Neuron (in vitro differentiated cells): ENCODE measurements around the gene TTC28.
"Not testable (repeated sequence)": the region's sequence is repeated elsewhere in the genome, so short reads cannot be mapped to it uniquely, and the experiment has no call there.

Experiments used
- H2AFZ ChIP-seq: one replicate; pipeline ENCODE4 v1.6.1; 2013; ENCODE audit warnings: low read depth, mild to moderate bottlenecking, inconsistent platforms, low read length, moderate library complexity
- H3K27me3 ChIP-seq: one replicate; pipeline ENCODE4 v1.6.1; 2013; ENCODE audit warnings: low read length; ENCODE audit not compliant: insufficient read depth
- H3K36me3 ChIP-seq: one replicate; pipeline ENCODE4 v1.6.1; 2013; ENCODE audit warnings: low read length; ENCODE audit not compliant: insufficient read depth
- H3K4me1 ChIP-seq: one replicate; pipeline ENCODE4 v1.6.1; 2013; ENCODE audit warnings: low read length; ENCODE audit not compliant: insufficient read depth
- H3K4me3 ChIP-seq: 2 replicates; pipeline ENCODE4 v1.5.1; 2013; ENCODE audit warnings: mild to moderate bottlenecking, low read length, moderate library complexity
- H3K9me3 ChIP-seq: one replicate; pipeline ENCODE4 v1.6.1; 2013; ENCODE audit warnings: low read length

TTC28 gene

DNA sequence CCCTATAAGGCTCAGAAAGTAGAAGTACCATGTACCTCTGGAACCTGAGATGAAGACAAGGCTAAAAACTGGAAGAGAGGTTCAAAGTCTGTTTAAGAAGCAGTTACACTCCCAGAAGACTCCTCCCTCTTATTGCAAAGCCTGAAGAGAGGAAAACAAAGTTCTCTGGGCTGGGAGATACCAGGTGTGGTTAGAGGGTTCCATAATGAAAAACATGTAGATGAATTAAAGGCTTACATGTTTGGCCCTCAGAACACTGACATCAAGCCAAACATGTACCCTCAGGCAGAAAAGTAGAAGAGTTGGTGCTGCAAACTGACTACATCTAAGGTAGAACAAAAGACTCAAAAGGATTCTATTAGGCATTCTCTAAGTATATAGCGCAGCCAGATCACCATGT is 205.3 kb downstream of the TTC28 start:
- Histone ChIP-seq H3K9me3 (peaks cover 2% of the 10 kb centered on the region), H3K36me3 (no peaks in the 10 kb centered on the region), H2AFZ (no peak overlapping the region), H3K4me1 (no peaks in the 10 kb centered on the region), H3K4me3 (no peak overlapping the region), H3K27me3 (no peaks in the 10 kb centered on the region)

DNA sequence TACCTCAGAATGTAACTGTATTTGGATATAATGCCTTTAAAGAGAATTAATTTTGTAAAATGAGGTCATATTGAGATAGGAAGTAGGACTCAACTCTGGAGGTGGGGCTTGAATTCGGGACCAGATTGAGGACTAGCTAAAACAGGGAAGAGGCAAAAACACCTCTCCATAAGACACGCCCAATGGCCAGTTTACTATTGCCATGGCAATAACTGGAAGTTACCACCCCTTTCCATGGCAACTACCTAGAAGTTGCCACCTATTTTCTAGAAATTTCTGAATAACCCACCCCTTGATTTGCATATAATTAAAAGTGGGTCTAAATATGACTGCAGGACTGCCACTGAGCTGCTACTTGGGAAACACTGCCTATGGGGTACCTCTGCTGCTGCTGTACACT is 206.4 kb downstream of the TTC28 start:
- H2AFZ ChIP-seq = no peak overlapping the region
- H3K4me3 ChIP-seq = no peak overlapping the region
- peaks cover 2% of the 10 kb centered on the region for H3K9me3 ChIP-seq
- no peaks in the 10 kb centered on the region for H3K36me3 ChIP-seq
- no peaks in the 10 kb centered on the region for H3K27me3 ChIP-seq
- no peaks in the 10 kb centered on the region for H3K4me1 ChIP-seq

DNA sequence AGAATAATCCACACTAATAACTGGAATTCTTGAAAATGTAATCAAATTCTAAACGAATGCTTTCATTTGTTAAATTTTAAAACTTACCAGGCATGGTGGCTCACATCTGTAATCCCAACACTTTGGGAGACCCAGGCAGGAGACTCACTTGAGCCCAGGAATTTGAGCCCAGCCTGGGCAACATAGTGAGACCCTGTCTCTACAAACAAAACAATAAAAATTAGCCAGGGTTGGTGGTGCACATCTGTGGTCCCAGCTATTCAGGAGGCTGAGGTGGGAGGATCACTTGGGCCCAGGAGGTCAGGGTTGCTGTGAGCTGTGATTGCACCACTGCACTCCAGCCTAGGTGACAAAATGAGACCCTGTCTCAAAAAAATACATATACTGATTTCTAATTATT is 212.6 kb downstream of the TTC28 start:
- not testable (repeated sequence) for H3K4me3 ChIP-seq, H3K36me3 ChIP-seq, H3K4me1 ChIP-seq, H3K9me3 ChIP-seq, H3K27me3 ChIP-seq, H2AFZ ChIP-seq

DNA sequence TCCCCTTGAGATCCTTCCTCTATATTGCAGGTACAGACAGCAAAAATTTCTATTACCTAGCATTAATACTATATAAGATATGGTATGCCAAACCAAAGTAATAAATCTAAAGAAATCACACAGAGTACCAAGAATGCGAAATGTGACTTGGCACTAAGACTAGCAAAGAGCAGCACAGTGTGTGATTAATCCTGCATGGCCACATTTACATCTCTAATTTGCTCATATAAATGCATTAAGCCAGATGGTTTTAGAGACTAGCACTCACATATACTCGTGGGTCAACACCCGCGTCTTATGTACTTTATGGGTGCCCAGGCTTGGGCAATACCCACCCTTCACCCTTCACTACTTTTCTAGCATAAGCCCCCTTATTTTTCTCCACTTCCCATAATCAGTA is 213.2 kb downstream of the TTC28 start:
- Histone ChIP-seq H3K9me3 (no peaks in the 10 kb centered on the region), H2AFZ (no peak overlapping the region), H3K4me1 (no peaks in the 10 kb centered on the region), H3K4me3 (no peak overlapping the region), H3K36me3 (no peaks in the 10 kb centered on the region), H3K27me3 (no peaks in the 10 kb centered on the region)

DNA sequence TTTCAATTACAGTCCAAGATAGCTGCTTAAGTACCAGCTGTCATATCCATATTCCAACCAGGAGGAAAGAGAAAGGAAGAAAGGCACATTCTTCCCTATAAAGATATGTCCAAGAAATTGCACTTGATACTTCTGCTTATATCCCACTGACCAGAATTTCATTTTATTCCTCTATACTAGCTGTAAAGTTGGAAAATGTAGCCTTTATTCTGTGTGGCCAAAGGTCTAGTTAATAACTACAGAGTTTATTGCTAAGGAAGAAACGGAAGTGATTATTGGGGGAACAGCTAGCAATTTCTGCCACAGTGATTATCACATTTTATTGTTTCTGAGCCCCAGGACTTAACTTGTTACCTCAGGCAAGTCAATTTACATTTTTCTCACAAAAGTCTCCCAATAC is 213.8 kb downstream of the TTC28 start:
- Histone ChIP-seq H3K36me3 (no peaks in the 10 kb centered on the region), H2AFZ (no peak overlapping the region), H3K9me3 (no peaks in the 10 kb centered on the region), H3K4me1 (no peaks in the 10 kb centered on the region), H3K4me3 (no peak overlapping the region), H3K27me3 (no peaks in the 10 kb centered on the region)

DNA sequence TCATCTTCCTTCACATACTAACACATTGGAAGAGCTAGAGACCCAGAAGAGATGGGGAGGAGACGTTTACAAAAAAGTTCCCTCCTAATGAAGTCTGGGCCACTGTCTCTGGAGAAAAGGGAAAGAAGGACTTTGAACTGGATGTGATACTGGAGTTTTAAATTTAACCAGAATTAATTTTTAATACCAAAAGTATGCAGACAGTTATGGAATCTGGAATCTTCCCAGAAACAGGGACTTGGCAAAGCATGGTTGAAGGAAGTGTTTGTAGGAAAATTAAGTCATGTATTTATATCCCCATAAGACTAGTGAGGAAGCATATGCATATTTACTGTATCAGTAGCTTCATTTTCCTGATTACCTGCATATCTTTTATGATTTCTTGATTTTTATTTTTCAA is 215.5 kb downstream of the TTC28 start:
- no peaks in the 10 kb centered on the region for H3K36me3 ChIP-seq
- peaks cover 3% of the 10 kb centered on the region for H3K4me1 ChIP-seq
- H3K9me3 ChIP-seq = no peaks in the 10 kb centered on the region
- H3K27me3 ChIP-seq = no peaks in the 10 kb centered on the region
- H2AFZ ChIP-seq = no peak overlapping the region
- no peak overlapping the region for H3K4me3 ChIP-seq

DNA sequence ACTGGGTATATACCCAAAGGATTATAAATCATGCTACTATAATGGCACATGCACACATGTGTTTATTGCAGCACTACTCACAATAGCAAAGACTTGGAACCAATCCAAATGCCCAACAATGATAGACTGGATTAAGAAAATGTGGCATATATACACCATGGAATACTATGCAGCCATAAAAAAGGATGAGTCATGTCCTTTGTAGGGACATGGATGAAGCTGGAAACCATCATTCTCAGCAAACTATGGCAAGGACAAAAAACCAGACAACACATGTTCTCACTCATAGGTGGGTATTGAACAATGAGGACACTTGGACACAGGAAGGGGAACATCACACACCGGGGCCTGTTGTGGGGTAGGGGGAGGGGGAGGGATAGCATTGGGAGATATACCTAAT is 216.2 kb downstream of the TTC28 start:
- H3K9me3 ChIP-seq, H3K4me3 ChIP-seq, H3K27me3 ChIP-seq, H2AFZ ChIP-seq, H3K36me3 ChIP-seq, H3K4me1 ChIP-seq: not testable (repeated sequence)

DNA sequence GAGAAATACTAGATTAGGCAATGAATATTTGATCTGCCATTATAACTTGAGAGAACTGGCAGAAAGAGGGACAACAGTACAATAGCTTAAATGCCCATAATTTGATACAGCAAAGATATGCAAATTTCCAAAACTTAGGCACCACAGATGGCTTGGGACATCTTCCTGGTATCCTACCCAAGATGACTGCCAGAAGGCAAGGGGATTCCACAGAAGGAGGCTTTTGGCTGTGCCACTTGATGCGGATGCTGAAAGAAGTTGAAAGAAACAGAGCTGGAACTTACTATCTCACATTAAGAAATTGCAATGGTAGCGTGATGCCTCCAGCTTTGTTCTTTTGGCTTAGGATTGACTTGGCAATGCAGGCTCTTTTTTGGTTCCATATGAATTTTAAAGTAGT is 216.7 kb downstream of the TTC28 start:
- H3K4me1 ChIP-seq = peaks cover 3% of the 10 kb centered on the region
- H3K4me3 ChIP-seq = no peak overlapping the region
- H3K27me3 ChIP-seq = no peaks in the 10 kb centered on the region
- no peak overlapping the region for H2AFZ ChIP-seq
- no peaks in the 10 kb centered on the region for H3K9me3 ChIP-seq
- H3K36me3 ChIP-seq = no peaks in the 10 kb centered on the region

DNA sequence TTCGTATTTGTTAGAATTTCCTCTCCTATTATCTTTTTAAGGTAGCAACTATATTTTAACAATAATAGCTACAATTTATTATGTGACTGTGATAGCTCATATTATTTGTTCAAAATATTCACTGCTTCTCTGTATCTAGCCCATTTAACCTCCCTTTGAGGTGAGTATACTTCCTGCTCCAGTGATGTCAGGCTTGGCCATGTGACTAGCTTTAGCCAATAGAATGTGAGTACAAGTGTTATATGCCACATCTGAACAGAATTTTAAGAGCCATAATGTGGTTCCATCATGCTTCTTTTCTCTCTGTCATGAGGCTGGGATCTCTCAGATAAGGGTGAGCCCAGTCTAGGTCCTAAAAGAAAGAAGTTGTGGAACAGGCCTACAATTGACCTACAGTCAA is 217.6 kb downstream of the TTC28 start:
- H3K27me3 ChIP-seq = no peaks in the 10 kb centered on the region
- H3K4me3 ChIP-seq = no peak overlapping the region
- no peak overlapping the region for H2AFZ ChIP-seq
- H3K4me1 ChIP-seq = peaks cover 3% of the 10 kb centered on the region
- no peaks in the 10 kb centered on the region for H3K9me3 ChIP-seq
- no peaks in the 10 kb centered on the region for H3K36me3 ChIP-seq

DNA sequence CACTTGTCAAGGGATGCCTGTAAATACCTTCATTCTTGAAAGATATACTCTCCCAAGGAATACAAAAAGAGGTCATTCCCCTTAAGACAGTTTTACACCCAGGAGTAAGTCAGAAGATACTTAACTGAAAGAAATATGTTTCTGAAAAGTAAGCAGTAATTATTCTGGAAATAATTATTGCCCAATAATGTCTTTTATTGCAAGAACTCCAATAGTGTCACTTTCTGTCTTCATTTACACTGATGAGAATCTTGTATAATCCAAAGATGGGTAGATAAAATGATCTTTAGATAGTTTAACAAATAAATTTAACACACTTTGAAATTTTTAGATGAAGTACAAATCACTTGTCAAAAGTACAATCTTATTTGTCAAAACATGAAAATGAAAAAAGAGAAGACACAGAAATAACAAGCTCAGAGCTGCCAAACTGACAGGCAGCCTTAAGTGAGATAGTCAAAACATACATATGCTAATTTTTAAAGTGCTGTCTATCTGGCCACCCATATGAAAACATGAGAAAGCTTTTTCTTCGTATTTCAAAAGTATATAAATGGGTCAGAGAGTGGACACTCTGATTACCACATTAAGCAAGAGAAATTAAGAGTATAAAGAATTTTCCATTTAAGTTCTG is 225.1 kb downstream of the TTC28 start:
- H2AFZ ChIP-seq = no peak overlapping the region
- no peaks in the 10 kb centered on the region for H3K36me3 ChIP-seq

DNA sequence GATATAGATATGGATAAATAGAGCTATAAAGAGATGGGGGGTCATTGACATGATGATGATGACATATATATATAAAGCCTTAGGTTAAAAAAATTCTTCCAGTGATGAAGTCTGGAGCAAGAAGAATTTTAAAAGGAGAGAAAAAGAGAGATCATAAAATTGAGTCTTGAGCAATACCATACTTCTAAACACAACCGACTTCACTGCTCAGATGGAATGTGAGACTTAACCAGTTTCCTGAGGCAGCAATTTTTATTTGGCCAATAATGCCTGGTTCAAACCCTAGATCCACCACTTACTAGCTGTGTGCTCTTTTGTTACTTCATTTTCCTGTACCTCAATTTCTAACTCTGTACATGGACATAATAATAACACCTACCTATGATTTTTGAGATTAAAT is 229.5 kb downstream of the TTC28 start:
- Histone ChIP-seq H2AFZ (no peak overlapping the region), H3K36me3 (no peaks in the 10 kb centered on the region), H3K4me3 (no peak overlapping the region), H3K9me3 (no peaks in the 10 kb centered on the region), H3K4me1 (peaks cover 6% of the 10 kb centered on the region), H3K27me3 (no peaks in the 10 kb centered on the region)

More for the DNA sequence above, 225.1 kb downstream of the TTC28 start:
- H3K4me3 ChIP-seq = no peak overlapping the region
- no peaks in the 10 kb centered on the region for H3K9me3 ChIP-seq
- H3K4me1 ChIP-seq = peaks cover 2% of the 10 kb centered on the region
- no peaks in the 10 kb centered on the region for H3K27me3 ChIP-seq

DNA sequence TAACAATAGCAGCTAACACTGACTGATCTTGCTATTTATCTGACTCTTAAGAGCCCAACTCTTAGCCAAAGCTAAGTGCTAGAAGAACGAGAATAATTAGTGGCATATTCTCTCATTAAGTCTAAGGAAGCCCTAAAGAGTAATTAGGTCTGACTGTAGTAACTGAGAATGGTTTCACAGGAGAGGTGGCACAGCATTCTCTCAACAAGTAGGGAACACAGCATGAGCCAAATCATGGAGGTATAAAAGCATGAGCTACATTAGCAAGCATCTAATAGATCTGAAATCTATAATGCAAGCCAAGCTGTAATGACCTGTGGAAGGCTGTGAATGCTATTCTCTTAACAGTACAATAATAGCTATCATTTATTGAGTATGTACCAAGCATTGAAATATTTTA is 230.6 kb downstream of the TTC28 start:
- Histone ChIP-seq H3K27me3 (no peaks in the 10 kb centered on the region), H3K4me1 (peaks cover 6% of the 10 kb centered on the region), H3K4me3 (no peak overlapping the region), H3K36me3 (no peaks in the 10 kb centered on the region), H2AFZ (no peak overlapping the region), H3K9me3 (no peaks in the 10 kb centered on the region)

DNA sequence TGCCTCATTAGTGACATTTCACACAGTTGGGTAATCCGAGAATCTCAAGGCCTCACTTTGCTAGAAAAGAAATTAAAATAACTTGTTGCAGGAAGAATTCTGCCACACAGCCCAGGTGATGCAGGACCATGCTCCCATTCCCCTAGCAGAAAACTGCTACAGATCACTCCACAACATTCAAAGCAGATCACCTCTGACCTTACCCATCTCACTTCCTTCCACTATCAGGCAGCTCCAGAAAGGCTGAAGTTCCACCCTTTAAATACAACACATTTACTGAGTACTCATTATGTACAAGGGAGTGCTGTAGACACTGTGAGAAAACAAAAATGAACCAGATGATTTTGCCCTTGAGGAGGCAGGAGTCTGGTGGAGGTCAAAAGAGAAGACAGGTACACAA is 231.0 kb downstream of the TTC28 start:
- Histone ChIP-seq H2AFZ (no peak overlapping the region), H3K36me3 (no peaks in the 10 kb centered on the region), H3K4me3 (no peak overlapping the region), H3K9me3 (no peaks in the 10 kb centered on the region), H3K4me1 (peaks cover 6% of the 10 kb centered on the region), H3K27me3 (no peaks in the 10 kb centered on the region)

DNA sequence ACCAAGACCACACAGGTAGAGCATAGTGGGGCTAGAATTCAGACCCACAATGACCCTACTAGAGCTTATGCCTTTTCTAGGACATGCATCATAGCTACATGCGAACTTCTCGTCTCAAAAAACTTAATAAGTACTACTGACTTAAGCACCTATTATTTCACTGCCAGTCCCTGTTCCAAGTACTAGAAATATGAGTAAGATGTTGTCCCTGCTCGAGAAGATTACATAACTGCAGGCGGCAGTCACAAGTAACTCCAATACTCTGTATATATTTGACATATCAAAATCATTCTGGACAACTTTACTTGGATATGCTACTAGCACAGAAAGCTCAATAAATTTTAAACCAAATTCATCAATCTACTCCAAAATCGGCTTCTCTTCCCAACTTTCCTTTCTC is 235.0 kb downstream of the TTC28 start:
- Histone ChIP-seq H3K27me3 (no peaks in the 10 kb centered on the region), H3K4me1 (peaks cover 23% of the 10 kb centered on the region), H2AFZ (no peak overlapping the region), H3K4me3 (no peak overlapping the region), H3K36me3 (no peaks in the 10 kb centered on the region), H3K9me3 (no peaks in the 10 kb centered on the region)
